NCI-H510A (cell line): ENCODE results near the gene MACF1.

Experiments
- DNase-seq: peaks from one replicate; lab custom pipeline; 2025; lab: John Stamatoyannopoulos, UW

Gene MACF1

DNA sequence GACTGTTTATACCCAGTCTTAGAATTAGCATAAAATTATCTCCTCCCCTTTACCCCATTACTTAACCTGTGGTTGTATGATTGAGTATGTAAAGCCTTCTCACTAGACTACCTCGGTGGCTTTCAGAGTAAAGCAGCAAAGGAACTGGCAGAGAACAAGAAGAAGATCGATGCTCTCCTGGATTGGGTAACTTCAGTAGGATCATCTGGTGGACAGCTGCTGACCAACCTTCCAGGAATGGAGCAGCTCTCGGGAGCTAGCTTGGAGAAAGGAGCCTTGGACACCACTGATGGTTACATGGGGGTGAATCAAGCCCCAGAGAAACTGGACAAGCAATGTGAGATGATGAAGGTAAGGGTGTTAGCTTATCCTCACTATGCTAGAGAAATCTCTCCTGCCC lies 148.4 kb downstream of the MACF1 start:
- no peak for DNase-seq

DNA sequence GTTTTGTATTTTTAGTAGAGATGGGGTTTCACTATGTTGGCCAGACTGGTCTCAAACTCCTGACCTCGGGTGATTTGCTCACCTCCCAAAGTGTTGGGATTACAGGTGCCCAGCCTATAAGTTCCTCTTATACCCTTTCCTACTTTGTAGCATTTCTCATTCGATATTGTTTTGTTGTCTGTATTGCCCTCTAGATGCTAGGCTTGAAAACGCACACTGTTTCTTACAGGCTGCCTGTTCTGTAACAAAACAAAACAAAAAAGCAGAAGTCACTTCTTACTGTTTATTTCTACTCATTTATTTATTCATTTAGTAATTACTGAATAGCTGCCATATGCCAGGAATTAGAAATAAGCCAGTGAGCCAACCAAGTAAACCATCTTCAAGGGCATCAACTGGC lies 150.1 kb downstream of the MACF1 start:
- DNase-seq, result no peak

DNA sequence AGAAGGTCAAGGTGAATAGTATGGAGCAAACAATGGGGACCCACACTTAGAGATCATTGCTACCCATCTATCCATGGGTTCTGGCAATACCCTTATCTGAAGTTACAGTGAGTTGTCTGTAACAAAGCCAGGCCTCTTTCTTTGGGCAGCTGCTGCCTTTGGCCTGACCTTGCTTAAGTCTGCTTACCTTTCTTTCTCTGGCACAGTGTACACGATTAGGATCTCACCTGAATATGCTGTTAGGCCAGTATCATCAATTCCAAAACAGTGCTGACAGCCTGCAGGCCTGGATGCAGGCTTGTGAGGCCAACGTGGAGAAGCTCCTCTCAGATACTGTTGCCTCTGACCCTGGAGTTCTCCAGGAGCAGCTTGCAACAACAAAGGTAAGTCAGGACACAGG lies 154.0 kb downstream of the MACF1 start:
- DNase-seq, result no peak

DNA sequence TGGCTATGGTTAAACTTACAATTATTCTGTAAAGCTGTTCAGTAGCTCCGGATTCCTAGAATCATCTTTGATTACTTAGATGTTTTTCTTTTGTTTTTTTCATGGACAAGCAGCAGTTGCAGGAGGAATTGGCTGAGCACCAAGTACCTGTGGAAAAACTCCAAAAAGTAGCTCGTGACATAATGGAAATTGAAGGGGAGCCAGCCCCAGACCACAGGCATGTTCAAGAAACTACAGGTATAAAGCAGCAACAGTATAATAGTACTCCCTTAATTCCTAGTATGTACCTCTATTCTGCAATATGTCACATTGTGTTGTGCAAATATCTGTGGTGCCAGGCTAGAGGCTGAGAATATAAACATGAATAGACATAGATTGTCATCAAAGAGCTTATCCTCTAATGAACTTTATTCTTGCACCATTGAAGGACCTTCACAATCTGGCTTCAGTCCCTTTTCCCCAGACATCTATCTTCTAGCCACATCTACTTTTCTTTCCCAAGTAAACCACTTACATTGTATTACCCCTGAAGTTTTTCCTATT lies 154.6 kb downstream of the MACF1 start:
- no peak for DNase-seq

DNA sequence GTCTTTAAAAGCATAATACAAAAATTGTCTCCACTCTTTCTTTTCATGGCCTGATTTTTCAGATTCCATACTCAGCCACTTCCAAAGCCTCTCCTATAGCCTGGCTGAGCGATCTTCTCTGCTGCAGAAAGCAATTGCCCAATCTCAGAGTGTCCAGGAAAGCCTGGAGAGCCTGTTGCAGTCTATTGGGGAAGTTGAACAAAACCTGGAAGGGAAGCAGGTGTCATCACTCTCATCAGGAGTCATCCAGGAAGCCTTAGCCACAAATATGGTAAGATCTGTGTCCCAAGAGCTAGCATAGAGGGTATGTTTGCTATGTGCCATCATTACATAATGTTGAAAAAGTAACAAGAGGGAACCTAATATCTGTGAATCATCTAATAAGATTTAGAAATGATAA lies 156.2 kb downstream of the MACF1 start:
- no peak for DNase-seq

DNA sequence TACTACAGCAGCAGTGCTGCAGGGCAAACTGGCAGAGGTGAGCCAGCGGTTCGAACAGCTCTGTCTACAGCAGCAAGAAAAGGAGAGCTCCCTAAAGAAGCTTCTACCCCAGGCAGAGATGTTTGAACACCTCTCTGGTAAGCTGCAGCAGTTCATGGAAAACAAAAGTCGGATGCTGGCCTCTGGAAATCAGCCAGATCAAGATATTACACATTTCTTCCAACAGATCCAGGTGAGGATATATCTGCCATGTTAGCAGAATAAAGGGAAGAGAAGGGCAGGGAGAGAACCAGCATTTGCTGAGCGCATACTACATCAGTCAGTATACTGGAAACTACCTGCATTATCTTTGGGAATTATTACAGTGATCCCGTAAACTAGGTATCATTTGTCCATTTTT lies 157.0 kb downstream of the MACF1 start:
- no peak for DNase-seq

DNA sequence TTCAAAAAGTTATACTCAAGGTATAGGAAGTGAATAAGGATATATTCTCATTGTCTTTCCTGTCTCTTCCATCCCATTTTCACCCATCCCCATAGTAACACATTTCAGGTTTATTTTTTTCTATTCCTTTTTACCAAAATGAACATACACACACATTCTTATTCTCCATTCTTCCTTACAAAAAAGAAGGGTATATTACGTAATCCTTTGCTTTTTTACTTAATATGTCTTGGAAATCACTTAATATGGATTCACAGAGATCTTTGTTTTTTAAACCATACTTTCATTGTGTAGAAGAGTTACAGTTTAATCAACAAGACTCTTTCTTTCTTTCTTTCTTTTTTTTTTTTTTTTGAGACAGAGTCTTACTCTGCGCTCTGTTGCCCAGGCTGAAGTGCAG lies 158.8 kb downstream of the MACF1 start:
- DNase-seq, result no peak

DNA sequence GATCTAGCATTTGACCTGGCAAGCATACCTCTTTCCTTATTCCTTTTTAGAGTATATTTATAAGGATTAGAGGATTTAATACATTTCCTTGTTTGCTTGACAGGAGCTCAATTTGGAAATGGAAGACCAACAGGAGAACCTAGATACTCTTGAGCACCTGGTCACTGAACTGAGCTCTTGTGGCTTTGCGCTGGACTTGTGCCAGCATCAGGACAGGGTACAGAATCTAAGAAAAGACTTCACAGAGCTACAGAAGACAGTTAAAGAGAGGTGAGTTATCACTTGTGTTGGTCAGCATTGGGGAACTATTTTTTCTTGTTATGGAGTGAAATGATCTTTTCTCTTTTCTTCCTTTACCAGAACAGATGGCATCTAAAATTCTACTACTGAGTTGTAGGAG lies 163.6 kb downstream of the MACF1 start:
- no peak for DNase-seq

DNA sequence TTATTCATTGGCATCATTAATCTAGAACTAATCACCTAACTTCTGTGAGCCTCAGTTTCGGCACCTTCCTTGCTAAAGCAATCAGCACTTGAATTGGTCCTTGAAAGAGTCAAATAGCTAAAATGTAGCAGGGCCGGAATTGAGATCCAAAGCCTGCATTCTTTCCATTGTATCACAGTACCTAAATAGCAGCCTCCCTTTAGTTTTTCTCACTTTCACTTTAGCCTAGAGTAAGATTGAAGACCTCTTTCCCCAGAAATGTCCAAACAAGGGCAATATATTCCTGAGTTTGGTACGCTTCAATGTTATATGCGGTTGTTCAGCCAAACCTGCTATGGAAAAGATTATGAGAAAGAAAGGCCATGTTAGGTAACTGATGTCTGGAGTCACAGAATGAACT lies 165.1 kb downstream of the MACF1 start:
- no peak for DNase-seq

DNA sequence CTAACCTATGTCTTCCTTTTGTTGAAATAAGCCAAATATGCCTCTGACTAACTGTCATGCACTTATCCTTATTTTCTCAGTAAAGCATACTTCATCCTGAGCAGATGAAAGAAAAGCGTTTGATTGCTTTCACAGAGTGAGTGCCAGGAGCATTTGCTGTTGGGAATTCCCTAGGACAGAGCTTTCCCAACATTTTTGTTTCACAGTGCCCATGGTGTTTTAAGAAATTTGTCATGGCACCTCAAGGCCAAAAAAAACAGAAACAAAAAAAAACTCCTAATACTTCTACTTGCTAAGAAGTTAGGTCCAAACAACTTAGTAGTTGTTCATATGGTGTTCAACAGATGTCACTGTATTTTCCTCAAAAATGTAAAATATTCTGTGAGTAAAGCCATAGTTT lies 166.1 kb downstream of the MACF1 start:
- no peak for DNase-seq

DNA sequence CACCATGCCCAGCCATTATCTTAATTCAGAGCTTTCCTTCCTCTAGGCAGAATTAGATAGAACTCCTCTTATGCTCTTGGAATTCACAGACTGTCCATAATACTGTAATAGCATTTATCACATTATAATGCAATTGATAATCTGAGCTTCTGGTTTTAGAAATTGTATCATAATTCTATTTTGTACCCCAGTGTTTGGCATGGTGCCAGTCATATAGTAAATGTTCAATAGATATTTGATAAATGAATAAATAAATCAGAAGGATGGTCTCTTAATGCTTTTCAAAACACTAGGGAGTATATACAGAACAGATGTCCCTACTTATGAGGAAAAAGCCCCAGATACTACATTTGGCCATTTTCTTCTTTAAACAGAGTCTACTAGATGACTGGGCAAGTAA lies 167.6 kb downstream of the MACF1 start:
- DNase-seq, result no peak

DNA sequence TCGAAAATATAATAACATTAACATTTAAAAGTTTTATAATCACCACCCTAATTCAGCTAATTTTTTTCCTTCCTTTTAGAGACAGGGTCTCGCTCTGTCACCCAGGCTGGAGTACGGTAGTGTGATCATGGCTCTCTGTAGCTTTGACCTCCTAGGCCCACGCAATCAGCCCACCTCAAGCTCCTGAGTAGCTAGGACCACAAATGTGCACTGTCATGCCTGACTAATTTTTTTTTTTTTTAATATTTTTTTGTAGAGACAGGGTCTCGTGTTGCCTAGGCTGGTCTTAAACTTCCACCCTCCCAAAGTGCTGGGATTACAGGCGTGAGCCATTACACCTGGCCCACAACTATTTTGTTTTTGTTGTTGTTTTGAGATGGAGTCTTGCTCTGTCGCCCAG lies 172.2 kb downstream of the MACF1 start:
- DNase-seq, result no peak

DNA sequence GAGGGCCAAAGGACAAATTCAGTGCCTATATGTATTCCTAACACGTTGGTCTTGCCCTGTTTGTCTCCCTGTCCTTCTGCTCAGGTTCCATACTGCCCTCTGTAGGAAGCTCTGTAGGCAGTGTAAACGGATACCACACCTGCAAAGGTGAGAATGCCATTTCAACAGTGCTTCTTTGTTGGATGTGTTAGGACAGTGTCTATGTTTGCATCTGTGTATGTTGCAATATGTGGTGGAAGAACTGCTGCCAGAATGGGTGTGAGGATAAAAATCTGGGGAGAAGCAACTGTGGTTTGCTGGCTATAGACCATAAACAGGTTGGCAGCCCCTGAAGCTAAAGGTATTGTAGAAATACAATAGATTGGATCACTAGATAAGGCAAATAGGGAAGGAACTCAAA lies 173.9 kb downstream of the MACF1 start:
- DNase-seq, result peak; percentile 87

DNA sequence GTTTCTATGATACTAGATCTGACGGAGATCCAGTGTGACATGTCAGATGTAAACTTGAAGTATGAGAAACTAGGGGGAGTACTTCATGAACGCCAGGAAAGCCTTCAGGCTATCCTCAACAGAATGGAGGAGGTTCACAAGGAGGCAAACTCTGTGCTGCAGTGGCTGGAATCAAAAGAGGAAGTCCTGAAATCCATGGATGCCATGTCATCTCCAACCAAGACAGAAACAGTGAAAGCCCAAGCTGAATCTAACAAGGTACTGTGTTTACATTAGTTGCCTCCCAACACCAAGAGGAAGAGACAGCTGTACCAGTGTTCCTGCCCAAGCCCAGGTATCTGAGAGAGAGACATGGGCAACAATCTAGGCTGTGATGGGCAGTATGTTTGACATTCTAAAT lies 174.7 kb downstream of the MACF1 start:
- DNase-seq, result no peak

DNA sequence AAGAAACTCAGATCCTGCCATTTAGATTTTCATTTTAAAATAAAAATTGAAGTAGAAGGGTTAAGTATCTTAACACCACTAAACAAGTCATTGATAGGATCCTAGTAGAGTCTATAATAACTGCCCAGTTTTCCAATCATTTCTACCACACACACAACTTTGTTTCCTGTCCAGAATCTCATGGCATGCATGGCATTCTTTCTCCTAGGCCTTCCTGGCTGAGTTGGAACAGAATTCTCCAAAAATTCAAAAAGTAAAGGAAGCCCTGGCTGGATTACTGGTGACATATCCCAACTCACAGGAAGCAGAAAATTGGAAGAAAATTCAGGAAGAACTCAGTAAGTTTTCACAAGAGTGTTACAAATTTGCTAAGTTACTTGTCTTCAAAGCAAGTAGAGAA lies 175.5 kb downstream of the MACF1 start:
- DNase-seq, result no peak

DNA sequence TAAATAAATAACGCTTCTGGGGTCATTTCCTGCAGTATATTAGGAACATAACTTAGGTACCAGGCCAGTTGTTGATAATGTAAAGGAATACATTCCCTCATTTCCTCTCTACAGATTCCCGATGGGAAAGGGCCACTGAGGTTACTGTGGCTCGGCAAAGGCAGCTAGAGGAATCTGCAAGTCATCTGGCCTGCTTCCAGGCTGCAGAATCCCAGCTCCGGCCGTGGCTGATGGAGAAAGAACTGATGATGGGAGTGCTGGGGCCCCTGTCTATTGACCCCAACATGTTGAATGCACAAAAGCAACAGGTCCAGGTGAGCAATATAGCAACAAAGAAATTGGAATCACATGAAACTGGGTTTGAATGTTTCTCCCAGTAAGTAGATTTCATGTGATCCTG lies 177.3 kb downstream of the MACF1 start:
- no peak for DNase-seq

DNA sequence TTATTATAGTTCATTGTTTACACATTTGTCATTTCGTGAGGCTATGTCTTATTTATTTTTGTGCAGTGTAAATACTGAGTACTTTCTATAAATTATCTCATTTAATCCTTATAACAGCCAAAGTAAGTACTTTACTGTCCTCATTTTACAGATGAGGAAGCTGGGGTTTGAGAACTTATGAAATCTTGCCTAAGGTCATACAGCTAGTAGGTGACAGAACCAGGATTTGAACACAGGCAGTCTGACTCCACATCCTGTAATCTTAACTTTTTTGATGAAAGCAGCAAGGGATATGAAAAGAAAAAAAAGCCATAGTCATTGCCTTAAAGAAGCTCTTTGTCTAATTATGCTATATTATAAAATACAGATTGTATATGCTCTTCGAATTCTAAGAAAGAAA lies 179.8 kb downstream of the MACF1 start:
- no peak for DNase-seq

DNA sequence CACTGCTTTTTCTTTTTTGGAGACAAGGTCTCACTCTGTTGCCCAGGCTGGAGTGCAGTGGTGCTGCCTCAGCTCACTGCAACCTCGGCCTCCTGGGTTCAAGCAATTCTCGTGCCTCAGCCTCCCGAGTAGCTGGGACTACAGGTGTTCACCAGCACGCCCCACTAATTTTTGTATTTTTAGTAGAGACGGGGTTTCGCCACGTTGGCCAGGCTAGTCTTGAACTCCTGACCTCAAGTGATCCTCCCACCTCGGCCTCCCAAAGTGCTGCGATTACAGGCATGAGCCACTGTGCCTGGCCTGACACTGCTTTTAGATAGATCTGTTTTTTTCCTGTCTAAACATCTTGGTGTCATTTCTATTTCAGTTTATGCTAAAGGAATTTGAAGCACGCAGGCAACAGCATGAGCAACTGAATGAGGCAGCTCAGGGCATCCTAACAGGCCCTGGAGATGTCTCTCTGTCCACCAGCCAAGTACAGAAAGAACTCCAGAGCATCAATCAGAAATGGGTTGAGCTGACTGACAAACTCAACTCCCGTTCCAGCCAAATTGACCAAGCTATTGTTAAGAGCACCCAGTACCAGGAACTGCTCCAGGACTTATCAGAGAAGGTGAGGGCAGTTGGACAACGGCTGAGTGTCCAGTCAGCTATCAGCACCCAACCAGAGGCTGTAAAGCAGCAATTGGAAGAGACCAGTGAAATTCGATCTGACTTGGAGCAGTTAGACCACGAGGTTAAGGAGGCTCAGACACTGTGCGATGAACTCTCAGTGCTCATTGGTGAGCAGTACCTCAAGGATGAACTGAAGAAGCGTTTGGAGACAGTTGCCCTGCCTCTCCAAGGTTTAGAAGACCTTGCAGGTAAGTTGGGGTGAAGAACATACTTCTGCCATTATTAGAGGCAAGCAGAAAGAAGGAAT lies 180.8 kb downstream of the MACF1 start:
- no peak for DNase-seq

DNA sequence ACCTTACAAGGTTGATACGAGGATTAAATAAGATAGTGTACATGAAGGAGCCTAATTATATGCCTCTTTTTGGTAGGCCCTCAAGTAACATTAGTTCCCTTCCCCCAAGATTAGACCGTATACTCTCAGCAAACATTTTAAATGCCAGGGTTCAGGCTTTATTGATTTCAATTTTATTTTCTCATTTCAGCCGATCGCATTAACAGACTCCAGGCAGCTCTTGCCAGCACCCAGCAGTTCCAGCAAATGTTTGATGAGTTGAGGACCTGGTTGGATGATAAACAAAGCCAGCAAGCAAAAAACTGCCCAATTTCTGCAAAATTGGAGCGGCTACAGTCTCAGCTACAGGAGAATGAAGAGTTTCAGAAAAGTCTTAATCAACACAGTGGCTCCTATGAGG lies 182.5 kb downstream of the MACF1 start:
- DNase-seq, result no peak

DNA sequence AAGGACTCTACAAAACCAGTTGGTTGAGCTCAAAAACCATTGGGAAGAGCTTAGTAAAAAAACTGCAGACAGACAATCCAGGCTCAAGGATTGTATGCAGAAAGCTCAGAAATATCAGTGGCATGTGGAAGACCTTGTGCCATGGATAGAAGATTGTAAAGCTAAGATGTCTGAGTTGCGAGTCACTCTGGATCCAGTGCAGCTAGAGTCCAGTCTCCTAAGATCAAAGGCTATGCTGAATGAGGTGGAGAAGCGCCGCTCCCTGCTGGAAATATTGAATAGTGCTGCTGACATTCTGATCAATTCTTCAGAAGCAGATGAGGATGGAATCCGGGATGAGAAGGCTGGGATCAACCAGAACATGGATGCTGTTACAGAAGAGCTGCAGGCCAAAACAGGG lies 183.0 kb downstream of the MACF1 start:
- DNase-seq, result no peak

DNA sequence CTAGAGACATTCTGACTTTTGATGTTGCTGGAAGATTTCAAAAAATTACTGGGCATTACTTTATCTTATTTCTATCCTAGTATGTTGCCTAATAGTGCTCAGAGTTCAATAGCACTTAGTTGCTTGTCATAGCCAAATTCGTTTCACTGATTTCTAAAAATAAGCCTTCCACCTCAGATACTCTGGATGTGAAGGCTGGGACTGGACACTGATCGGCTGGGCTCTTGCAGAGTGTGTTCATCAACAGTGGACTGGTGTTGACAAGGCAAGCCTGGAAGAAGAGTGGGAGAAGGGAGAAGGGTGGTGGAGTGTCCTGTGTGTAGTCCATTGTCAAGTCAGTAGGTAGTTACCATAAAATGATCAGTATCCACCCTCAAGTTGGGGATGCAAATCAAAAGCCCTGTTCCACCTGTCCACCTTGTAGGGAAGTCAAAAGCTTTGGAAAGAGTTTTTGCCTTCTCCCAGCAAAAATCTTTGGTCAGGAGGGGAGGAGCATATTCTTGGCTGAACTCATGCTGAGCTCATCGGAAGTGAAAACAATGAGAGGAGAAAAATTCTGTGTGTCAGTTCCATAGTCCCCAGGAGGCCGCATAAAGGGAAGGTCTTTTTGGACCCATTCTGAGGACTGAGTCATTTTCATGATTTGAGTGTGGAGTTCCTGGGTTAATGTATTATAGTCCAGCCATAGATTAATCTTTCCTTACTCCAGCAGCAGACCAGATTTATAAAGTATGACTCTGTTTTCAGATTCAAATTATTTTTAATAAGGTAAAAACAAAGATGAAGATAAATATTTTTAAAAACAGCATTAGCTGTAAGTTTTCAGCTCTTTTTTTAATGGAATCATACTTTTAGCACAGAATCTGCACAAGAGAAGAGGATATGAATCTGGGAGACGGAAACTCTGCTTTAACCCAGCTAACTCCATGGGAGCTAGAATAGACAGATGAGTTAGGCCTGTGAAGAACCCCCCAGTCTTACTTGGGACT lies 187.5 kb downstream of the MACF1 start:
- no peak for DNase-seq

DNA sequence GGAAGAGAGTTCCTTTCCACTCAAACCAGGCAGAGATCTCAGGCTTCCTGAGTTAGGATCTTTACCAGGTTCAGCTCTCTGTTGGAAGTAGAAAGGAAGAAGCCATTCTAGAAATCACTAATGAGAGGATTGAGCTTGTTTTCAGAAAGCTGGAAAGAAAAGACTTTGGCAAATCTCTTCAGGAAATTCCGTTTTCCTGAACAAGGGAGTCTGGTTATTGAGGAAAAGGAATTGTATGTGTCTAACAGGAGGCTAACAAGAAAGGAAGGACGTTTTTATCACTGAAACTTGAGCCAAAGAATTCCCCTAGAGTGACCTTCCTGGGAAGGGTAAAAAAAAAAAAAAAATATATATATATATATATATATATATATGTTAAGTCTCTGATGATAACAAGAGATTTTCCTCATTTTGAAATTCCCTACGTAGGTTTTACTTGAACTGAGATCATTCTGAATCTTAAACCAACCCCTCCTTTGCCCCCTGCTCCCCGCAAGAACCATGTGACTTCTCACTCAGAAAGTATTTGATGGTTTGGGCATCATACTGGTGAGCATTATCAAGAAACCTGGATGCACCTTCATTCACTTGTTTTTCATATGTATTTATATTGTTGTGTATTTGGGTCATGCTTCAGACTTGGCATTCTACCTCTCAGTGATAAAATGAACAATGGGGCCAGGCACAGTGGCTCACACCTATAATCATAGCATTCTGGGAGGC lies 188.5 kb downstream of the MACF1 start:
- DNase-seq, result no peak
